CD4-positive, alpha-beta T cell treated with Interleukin-1 beta for 1 hour (primary cell): ENCODE data around the gene LCLAT1.

ENCODE experiments used
- DNase-seq, 2 donors: peaks; one replicate each; pipeline ENCODE4 v3.0.0-alpha.2; 2020 to 2022

LCLAT1 gene

DNA sequence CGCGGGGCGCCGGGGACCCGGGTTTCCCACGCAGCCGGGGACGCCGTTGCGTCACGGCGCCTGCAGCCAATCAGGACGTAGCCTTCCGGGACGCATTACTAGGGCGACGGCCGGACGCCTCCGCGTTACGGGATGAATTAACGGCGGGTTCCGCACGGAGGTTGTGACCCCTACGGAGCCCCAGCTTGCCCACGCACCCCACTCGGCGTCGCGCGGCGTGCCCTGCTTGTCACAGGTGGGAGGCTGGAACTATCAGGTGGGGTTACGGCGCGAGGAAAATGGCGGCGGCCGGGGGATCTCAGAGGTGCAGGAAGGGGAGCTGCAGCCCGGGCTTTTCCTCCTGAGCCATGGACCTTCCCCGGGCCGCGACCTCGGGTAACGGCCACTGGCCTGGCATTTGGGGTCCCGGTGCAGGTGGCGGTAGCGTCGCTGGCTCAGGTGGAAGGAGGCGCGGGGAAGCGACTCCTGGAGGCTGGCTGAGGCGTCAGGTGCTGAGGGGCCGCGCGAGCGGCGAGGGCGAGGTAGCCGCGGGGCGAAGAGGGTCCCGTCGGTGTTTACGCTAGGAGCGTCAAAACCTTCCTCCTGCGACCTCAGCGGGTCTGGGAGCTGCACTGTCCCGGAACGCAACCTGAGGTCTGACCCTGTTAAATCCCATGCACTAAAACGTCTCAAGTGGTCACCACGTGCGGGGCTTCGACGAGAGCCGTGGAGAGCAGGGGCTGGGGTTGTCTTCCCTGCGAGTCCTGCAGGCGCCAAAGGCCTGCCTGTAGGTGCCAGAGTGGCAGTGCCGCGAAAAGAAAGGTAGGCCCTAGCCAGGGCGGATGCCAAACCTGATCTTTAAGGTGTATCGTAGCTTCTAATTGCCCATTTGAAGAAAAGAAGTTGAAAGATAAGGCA, at the start of gene LCLAT1:
TSS of gene LCLAT1 (plus strand) at position 98 of the 897 bp plus-strand sequence. CDS start 78,345 bp downstream, outside the sequence.
- DNase-seq: peak; percentile 88 to 89

DNA sequence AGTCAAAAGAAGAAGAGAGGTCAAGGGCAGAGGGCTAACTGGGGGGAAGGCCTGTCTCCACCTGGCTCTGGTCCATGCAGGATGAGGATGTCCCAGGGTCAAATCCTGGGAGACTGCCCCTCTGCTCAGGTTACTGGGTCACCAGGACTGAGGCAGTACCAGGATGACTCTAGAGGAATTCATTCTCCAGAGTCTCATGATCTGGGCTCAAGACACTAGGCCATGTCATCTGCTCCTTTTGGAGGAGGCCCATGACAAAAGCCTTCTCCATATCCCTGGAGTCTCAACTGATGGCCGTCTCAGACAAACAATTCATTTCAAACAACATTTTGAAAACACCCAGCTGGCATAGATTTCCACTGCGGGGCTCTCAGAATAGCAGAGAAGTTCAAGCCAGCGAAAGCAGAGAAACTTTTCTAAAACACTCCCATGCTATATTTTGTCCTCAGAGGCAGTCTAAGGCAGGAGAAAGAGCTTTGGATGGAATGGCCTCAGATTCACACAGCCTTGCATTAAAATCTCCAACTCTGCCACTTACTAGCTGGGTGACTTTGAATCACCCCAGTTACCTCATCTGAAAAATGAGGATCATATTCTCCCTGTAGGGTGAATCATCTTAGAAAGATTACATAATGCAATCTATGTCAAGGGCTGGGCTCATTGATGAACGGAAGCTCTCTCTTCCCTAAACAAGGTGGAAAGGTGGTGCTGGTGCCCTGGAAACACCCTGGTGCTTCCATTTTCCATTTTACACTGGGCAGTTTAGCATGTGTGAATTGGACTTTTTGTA, 48.8 kb upstream of the LCLAT1 start:
- DNase-seq: no peak

- DNase-seq: no peak
These were observed 46.7 kb upstream of the LCLAT1 start for GRCh38 chr2:30400151-30400954.

DNA sequence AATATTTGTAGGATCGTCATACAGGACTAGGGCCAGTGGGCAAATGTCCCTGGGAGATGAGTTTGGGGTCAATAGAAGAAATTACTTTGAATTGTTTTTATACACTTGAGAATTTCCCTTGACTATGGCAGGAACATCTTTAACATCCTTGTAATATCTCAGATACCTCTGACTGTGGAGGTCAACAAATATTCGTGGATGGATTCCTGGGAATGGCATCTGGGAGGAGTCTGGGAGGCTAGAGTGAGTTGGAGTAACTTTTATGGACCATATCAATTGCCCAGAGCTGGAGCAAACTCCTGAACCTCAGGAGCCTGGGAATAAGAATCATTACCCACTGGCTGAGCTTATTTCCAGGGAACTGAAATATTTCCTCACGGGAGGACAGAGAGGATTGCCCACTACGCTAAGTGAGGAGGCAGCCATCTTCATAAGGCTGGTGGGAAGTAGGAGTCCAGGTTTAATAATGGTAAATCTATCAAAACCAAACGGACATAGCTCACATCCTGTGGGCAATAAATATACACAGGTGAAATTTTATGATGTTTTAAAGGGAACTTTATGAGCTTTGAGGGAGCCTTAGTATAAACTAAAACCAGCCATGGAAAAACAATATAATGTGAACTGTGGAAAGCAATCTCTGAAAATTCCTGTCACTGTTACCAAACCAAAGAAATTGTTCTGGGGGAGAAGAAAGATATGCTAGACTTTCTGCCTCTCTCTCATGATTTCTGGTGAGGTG, 44.4 kb upstream of the LCLAT1 start:
- DNase-seq: no peak

DNA sequence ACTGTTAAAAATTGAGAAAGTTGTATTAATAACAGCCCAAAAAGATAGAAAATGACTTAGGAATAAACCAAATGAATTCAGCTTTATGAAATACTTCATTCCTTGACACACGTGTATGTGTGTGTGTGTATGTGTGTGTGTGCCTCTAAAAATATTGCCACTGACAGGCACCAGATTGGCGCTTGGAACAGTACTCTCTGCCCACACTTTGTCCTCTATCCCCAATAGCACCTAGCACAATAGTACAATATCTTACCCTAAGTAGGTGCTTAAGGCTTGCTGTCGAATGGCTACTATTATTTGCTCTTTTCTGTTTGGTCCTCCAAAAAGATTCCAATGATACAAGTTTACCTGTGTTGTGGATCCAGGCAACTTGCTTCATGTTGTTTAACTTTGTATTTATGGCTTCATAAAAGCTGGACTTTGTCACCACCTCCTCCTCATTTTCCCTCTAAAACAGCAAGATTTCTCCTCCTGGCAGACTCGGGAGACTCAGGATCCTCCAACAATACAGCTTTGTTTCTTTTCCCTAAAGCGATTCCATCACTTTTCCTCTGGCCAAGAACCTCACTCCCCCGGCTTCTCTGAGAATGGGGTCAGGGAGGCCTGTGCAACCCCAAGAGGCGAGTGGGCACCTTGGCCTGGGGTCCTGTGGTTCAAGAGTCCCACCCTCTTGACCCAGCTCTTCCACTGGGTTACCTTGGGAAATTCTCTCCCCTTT, 43.3 kb upstream of the LCLAT1 start:
- no peak for DNase-seq

GRCh38 chr2:30404319-30405259, 42.5 kb upstream of the LCLAT1 start:
- DNase-seq: no peak

- no peak for DNase-seq
These were observed 41.8 kb upstream of the LCLAT1 start for GRCh38 chr2:30405260-30405605.

GRCh38 chr2:30406853-30407252, 40.2 kb upstream of the LCLAT1 start:
- no peak for DNase-seq

DNA sequence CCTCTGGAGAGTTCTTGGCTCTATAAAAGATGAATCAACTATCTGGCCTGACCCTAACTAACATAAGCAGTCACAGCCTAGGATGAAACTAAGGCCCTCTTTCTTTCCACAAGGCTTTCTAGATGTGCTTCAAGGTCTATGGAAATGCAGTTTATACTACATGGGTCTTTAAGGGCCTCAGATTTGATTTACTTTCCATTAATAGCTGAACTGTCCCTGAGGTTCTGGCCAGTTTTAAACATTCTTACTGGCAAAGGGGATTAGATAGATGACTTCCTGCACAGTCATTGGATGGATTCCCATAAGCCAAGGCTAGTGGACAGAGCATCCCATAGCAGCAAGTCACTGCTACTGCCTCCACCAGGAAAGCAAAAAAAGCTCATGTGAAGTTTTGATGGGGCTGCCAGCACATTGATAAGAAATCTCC, 38.1 kb upstream of the LCLAT1 start:
- no peak for DNase-seq

DNA sequence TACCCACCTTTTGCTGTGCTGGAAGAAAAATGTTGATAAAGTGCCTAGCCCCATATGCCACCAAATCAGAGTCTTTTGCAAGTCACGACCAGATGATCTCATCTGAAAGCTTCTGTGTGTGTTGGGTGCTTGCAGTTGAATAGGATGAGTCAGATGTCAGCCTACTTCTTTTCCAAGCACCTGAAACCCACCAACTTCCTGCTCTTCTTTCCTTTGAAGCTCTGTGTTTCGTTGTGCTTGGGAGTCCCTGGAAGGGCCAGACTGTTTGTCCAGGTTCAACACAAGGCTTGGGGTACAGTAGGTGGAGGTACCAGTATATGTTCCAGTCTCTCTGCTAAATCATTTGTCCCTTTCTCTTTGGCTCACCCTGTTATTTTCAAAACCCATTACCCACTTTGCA, 36.8 kb upstream of the LCLAT1 start:
- DNase-seq: no peak

- no peak for DNase-seq
These were observed 34.9 kb upstream of the LCLAT1 start for GRCh38 chr2:30412047-30412683.

DNA sequence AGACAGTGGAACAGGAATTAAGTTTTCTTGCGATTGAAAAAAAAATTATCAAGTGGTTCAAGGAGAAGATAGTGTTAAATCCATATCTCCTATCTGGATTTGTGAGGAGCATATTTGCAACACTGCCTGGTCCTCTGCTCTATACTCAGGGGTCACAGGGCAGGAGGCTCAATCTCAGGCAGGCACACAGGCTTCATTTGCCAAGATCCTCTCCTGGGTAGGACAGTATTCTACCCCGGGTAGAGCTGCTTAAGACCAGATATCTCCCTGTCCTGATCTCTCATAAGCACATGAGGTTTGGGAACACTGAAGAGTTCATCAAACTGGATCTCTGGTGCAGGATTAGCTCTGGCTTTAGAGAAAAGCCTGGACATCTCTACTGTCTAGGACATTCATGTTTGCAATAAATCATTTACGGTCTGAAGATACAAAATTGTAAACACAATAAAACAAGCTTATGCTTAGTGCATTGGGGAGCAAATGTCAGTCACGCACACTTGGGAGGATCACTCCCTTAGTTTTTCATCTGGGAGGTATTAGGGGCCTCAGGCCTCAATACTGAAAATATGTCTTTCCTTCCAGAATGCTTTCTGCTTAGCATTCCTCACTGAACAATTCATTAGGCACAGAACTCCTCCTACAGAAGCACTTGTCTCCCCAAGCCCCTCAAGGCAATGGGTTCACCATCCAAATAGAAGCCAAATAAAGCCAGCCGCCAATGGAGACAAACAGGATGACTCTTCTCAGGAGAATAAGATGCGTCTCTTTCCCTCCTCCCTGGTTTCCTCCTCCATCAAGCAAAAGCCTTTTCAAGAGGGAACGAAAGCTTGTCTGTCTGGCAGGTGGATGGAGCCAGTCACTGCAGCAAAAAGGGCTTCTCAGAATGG, 34.1 kb upstream of the LCLAT1 start:
- DNase-seq: no peak

GRCh38 chr2:30414961-30415360, 32.1 kb upstream of the LCLAT1 start:
- DNase-seq: no peak

- no peak for DNase-seq
These were observed 29.8 kb upstream of the LCLAT1 start for GRCh38 chr2:30417253-30417652.

DNA sequence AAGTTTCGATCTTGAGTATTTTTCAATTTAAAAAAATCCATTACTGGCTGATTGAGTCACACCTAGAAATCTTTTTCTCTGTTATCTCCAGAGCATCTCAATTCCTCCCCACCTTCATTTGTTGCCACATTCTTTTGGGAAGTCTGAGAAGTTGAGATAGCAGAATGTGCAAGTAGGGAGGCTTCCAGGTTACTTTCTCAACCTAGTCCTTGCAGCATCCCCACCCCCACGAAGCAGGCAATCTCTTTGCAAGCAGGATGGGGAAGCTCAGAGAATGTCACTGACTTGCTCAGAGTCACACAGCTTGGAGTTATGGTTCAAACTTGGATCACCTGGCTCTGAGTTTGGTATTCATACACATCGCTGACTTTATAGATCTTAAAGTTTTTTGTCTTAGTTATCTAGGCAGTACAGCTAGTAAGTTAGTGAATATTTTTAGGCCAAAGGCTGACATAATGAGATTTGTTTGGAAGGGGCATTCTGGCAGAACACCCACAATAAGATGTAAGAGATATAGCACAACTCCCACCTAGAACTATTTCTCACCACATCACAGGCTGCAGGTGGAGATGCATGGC, 25.9 kb upstream of the LCLAT1 start:
- DNase-seq: no peak

GRCh38 chr2:30421604-30422443, 25.2 kb upstream of the LCLAT1 start:
- DNase-seq: peak; percentile 17 to 26

DNA sequence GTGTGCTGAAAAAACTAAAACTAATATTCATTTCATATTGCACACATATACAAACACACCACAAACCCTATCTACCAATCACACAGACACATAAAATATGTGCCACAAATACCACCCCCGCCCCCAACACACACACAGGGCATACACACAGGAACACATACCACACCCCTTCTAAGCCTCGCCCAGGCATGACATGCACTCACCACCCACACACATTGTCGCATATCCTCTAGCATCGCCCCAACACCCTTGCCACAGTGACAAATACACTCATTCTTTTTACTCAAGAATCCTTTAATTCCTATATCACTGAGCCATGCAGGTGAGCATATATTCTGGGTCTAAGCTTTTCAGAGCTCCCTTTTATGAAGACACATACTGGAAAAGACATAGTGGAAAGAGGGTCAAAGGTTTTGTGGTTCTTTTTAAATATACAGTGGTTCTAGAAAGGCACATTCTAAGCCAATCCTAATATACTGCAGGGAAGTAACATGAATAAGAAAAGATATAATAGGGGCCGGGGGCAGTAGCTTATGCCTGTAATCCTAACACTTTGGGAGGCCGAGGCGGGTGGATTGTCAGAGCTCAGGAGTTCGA, 24.5 kb upstream of the LCLAT1 start:
- peak; percentile 77 to 80 for DNase-seq
